Dendritic cell treated with granulocyte-macrophage colony-stimulating factor and Interleukin-4, amounts not matched to agents 40 ng/mL and 50 ng/mL, for 4 days (primary cell): ENCODE data around the gene LDHAL6B.

Source experiments
- H3K27ac Mint-ChIP-seq: one replicate; pipeline ENCODE4 v1.8.0; 2022; ENCODE audit warnings: mild to moderate bottlenecking, mixed read lengths
- H3K27me3 Mint-ChIP-seq: one replicate; pipeline ENCODE4 v1.8.0; 2022; ENCODE audit warnings: mild to moderate bottlenecking, mixed read lengths
- H3K36me3 Mint-ChIP-seq: one replicate; pipeline ENCODE4 v1.8.0; 2022; ENCODE audit warnings: low read depth, mixed read lengths
- H3K4me1 Mint-ChIP-seq: one replicate; pipeline ENCODE4 v1.8.0; 2022; ENCODE audit warnings: low read depth, mixed read lengths
- H3K4me3 Mint-ChIP-seq: one replicate; pipeline ENCODE4 v1.8.0; 2022; ENCODE audit warnings: mild to moderate bottlenecking, moderate library complexity, mixed read lengths
- H3K9me3 Mint-ChIP-seq: one replicate; pipeline ENCODE4 v1.8.0; 2022; ENCODE audit warnings: mixed read lengths
- intact Hi-C: fragments of 100-400 bp; cut with micrococcal nuclease; formaldehyde crosslinking; loops from one replicate; pipeline ENCODE4 v1.15.0; 2022

Gene LDHAL6B

GRCh38 chr15:59237119-59237855 is 30.6 kb downstream of the LDHAL6B start:
- Mint-ChIP-seq H3K27ac (no peak overlapping the region), H3K4me3 (no peak overlapping the region), H3K9me3 (no peaks in the 10 kb centered on the region), H3K27me3 (no peaks in the 10 kb centered on the region), H3K4me1 (peaks cover 37% of the 10 kb centered on the region), H3K36me3 (peaks cover 64% of the 10 kb centered on the region)
- intact Hi-C loops: no loop called here

- Mint-ChIP-seq H3K27me3 (no peaks in the 10 kb centered on the region), H3K36me3 (peaks cover 67% of the 10 kb centered on the region), H3K4me1 (peaks cover 30% of the 10 kb centered on the region), H3K27ac (no peak overlapping the region), H3K4me3 (no peak overlapping the region), H3K9me3 (no peaks in the 10 kb centered on the region)
- intact Hi-C loops: no loop called here
These were observed 31.3 kb downstream of the LDHAL6B start for GRCh38 chr15:59237924-59238331.

- no peaks in the 10 kb centered on the region for H3K27me3 Mint-ChIP-seq
- H3K27ac Mint-ChIP-seq: no peak overlapping the region
- intact Hi-C loops: loop anchor here (10.0 kb wide), 1 partner anchor 135 kb away; the partner anchor contains the start of gene MYO1E
- peaks cover 24% of the 10 kb centered on the region for H3K4me1 Mint-ChIP-seq
- H3K36me3 Mint-ChIP-seq: peaks cover 68% of the 10 kb centered on the region
- H3K4me3 Mint-ChIP-seq: no peak overlapping the region
- no peaks in the 10 kb centered on the region for H3K9me3 Mint-ChIP-seq
These were observed 33.4 kb downstream of the LDHAL6B start for GRCh38 chr15:59240036-59240435.

GRCh38 chr15:59242649-59243048 is 36.0 kb downstream of the LDHAL6B start:
- Mint-ChIP-seq H3K27me3 (no peaks in the 10 kb centered on the region), H3K4me3 (no peak overlapping the region), H3K4me1 (peaks cover 7% of the 10 kb centered on the region), H3K27ac (no peak overlapping the region), H3K9me3 (no peaks in the 10 kb centered on the region), H3K36me3 (peaks cover 60% of the 10 kb centered on the region)
- intact Hi-C loops: loop anchor here (10.0 kb wide), 1 partner anchor 132 kb away; the partner anchor contains the start of gene MYO1E

- H3K4me3 Mint-ChIP-seq: no peak overlapping the region
- no peak overlapping the region for H3K27ac Mint-ChIP-seq
- H3K27me3 Mint-ChIP-seq: no peaks in the 10 kb centered on the region
- H3K4me1 Mint-ChIP-seq: peaks cover 7% of the 10 kb centered on the region
- intact Hi-C loops: loop anchor here (10.0 kb wide), 1 partner anchor 131 kb away; the partner anchor contains the start of gene MYO1E
- H3K9me3 Mint-ChIP-seq: no peaks in the 10 kb centered on the region
- peaks cover 60% of the 10 kb centered on the region for H3K36me3 Mint-ChIP-seq
These were observed 37.0 kb downstream of the LDHAL6B start for GRCh38 chr15:59243622-59244021.

- intact Hi-C loops: loop anchor here (10.0 kb wide), 1 partner anchor 130 kb away; the partner anchor contains the start of gene MYO1E
- Mint-ChIP-seq H3K27ac (no peak overlapping the region), H3K36me3 (peaks cover 60% of the 10 kb centered on the region), H3K27me3 (no peaks in the 10 kb centered on the region), H3K4me3 (no peak overlapping the region), H3K4me1 (peaks cover 7% of the 10 kb centered on the region), H3K9me3 (no peaks in the 10 kb centered on the region)
These were observed 37.7 kb downstream of the LDHAL6B start for GRCh38 chr15:59244337-59244736.

- peaks cover 5% of the 10 kb centered on the region for H3K4me1 Mint-ChIP-seq
- no peak overlapping the region for H3K27ac Mint-ChIP-seq
- H3K36me3 Mint-ChIP-seq: peaks cover 61% of the 10 kb centered on the region
- intact Hi-C loops: loop anchor here (10.0 kb wide), 1 partner anchor 129 kb away; the partner anchor contains the start of gene MYO1E
- H3K27me3 Mint-ChIP-seq: no peaks in the 10 kb centered on the region
- no peak overlapping the region for H3K4me3 Mint-ChIP-seq
- H3K9me3 Mint-ChIP-seq: no peaks in the 10 kb centered on the region
These were observed 38.9 kb downstream of the LDHAL6B start for GRCh38 chr15:59245559-59245958.

- H3K9me3 Mint-ChIP-seq: no peaks in the 10 kb centered on the region
- intact Hi-C loops: loop anchor here (1.0 to 10.0 kb wide), 3 partner anchors 127 to 282 kb away; partner anchors contain the start of gene MYO1E
- no peaks in the 10 kb centered on the region for H3K27me3 Mint-ChIP-seq
- peaks cover 5% of the 10 kb centered on the region for H3K4me1 Mint-ChIP-seq
- H3K36me3 Mint-ChIP-seq: peaks cover 57% of the 10 kb centered on the region
- no peak overlapping the region for H3K27ac Mint-ChIP-seq
- H3K4me3 Mint-ChIP-seq: no peak overlapping the region
These were observed 40.7 kb downstream of the LDHAL6B start for GRCh38 chr15:59247364-59247763.

- H3K4me1 Mint-ChIP-seq: peaks cover 10% of the 10 kb centered on the region
- H3K4me3 Mint-ChIP-seq: no peak overlapping the region
- no peaks in the 10 kb centered on the region for H3K9me3 Mint-ChIP-seq
- intact Hi-C loops: loop anchor here (10.0 kb wide), 1 partner anchor 125 kb away; the partner anchor contains the start of gene MYO1E
- H3K27ac Mint-ChIP-seq: no peak overlapping the region
- H3K36me3 Mint-ChIP-seq: peaks cover 53% of the 10 kb centered on the region
- no peaks in the 10 kb centered on the region for H3K27me3 Mint-ChIP-seq
These were observed 43.2 kb downstream of the LDHAL6B start for GRCh38 chr15:59249816-59250215.

GRCh38 chr15:59250249-59250648 is 43.6 kb downstream of the LDHAL6B start:
- Mint-ChIP-seq H3K27me3 (no peaks in the 10 kb centered on the region), H3K9me3 (no peaks in the 10 kb centered on the region), H3K27ac (no peak overlapping the region), H3K4me1 (peaks cover 10% of the 10 kb centered on the region), H3K36me3 (peaks cover 54% of the 10 kb centered on the region), H3K4me3 (no peak overlapping the region)
- intact Hi-C loops: no loop called here

GRCh38 chr15:59251001-59251845 is 44.6 kb downstream of the LDHAL6B start:
- H3K4me1 Mint-ChIP-seq: peaks cover 10% of the 10 kb centered on the region
- no peak overlapping the region for H3K27ac Mint-ChIP-seq
- H3K27me3 Mint-ChIP-seq: no peaks in the 10 kb centered on the region
- no peaks in the 10 kb centered on the region for H3K9me3 Mint-ChIP-seq
- H3K36me3 Mint-ChIP-seq: peaks cover 60% of the 10 kb centered on the region
- no peak overlapping the region for H3K4me3 Mint-ChIP-seq
- intact Hi-C loops: no loop called here

- peaks cover 10% of the 10 kb centered on the region for H3K4me1 Mint-ChIP-seq
These were observed 45.5 kb downstream of the LDHAL6B start for GRCh38 chr15:59252137-59252536.

GRCh38 chr15:59255680-59256336 is 49.2 kb downstream of the LDHAL6B start:
- no peaks in the 10 kb centered on the region for H3K27me3 Mint-ChIP-seq
- H3K27ac Mint-ChIP-seq: no peak overlapping the region
- peaks cover 10% of the 10 kb centered on the region for H3K4me1 Mint-ChIP-seq
- intact Hi-C loops: no loop called here
- no peak overlapping the region for H3K4me3 Mint-ChIP-seq
- no peaks in the 10 kb centered on the region for H3K9me3 Mint-ChIP-seq
- H3K36me3 Mint-ChIP-seq: peaks cover 83% of the 10 kb centered on the region

More at GRCh38 chr15:59252137-59252536, 45.5 kb downstream of the LDHAL6B start:
- H3K27me3 Mint-ChIP-seq: no peaks in the 10 kb centered on the region
- peaks cover 60% of the 10 kb centered on the region for H3K36me3 Mint-ChIP-seq
- H3K4me3 Mint-ChIP-seq: no peak overlapping the region
- H3K9me3 Mint-ChIP-seq: no peaks in the 10 kb centered on the region
- no peak overlapping the region for H3K27ac Mint-ChIP-seq
- intact Hi-C loops: no loop called here
